Activated CD8-positive, alpha-beta memory T cell treated with anti-CD3 and anti-CD28 coated beads, Interleukin-2, amount 50 U/mL, for 48 hours (primary cell): ENCODE data around the gene PLEKHG4.

Experiments
- DNase-seq: peaks from one replicate; pipeline ENCODE4 v3.0.0-alpha.2; 2020

The PLEKHG4 gene

GRCh38 chr16:67279296-67280089 lies at the start of gene PLEKHG4:
Gene PLEKHG4 (plus strand): TSS chr16:67279532. CDS start chr16:67280045, 513 bp downstream.
- DNase-seq = peak; percentile 92

DNA sequence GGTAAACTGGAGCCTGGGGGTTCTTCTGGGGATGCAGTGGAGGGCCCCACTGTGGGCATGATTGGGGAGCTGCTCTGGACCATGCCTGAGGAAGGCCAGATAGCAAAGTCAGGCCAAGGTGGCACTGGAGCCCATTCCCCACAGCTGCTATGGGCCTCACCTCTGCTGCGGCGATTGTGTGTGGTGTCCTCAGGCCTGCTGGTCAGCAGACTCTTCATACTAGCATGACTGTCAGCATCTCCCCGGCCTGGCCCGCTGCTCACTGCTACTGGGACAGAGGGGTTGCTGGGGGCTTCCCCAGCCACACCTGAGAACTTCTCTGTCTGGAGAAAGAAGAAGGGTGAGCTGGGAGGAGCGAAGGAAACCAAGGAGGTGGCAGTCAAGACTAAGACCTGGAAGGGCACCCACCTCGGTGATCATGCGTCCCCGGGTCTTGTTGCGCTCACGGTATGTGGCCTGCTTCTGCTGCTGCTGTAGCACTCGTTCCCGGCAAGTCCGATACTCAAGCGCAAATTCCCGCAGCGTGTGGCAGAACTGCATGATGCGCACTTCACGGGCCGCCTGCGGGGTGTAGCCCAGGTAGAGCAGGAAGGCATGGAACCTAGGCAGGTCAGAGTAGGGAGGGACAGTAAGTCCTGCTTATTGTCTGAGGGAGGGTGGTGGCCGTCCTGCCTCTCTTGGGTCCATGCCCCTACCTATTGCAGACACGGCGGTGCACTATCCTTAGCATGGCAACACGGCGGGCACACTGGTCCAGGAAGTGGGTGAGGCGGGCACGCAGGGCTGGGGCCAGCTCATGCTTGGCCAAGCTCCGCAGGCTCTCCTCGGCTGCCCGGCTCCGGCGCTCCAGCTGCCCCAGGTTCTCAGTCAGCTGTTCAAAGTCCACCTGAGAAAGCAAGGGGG lies 49.2 kb upstream of the PLEKHG4 start:
- no peak for DNase-seq

- DNase-seq = no peak
Observed at GRCh38 chr16:67230809-67231660, 48.3 kb upstream of the PLEKHG4 start.

- DNase-seq = no peak
Observed at GRCh38 chr16:67233596-67233995, 45.7 kb upstream of the PLEKHG4 start.

GRCh38 chr16:67234180-67234597 lies 45.1 kb upstream of the PLEKHG4 start:
- DNase-seq = no peak

DNA sequence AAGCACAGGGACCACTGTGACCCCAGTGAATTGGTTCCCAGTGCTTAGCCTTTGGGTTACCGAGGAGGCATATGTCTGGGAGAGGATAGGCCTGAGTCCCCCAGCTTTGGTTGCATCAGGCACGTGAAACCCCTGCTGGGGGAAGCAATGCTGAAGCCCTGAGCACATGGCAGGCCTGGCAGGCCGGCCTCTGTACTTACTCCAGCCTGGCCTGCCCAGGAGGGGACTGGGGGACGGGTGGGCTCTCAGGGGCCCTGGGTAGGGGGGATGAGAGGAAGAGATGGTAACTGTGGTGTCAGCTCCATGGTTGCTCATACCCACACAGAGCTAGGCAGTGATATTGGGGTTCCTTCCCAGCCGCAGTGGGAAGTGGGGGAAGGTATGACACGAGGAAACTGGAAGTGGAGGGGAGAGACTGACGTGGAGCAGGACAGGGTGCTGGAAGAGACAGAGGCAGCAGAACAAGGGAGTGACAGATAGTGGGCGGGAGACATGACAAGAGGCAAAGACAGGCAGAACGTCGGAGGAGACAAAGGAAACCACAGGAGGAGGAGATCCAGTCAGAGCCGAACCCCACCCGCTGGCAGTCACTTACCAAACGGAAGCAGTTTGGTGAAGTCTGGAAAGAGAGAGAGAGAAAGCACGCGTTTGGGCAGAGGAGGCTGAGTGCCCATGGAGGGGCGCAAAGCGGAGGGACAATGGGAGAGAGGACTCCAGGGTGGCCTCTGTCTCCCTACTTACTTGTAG lies 43.3 kb upstream of the PLEKHG4 start:
- no peak for DNase-seq

DNA sequence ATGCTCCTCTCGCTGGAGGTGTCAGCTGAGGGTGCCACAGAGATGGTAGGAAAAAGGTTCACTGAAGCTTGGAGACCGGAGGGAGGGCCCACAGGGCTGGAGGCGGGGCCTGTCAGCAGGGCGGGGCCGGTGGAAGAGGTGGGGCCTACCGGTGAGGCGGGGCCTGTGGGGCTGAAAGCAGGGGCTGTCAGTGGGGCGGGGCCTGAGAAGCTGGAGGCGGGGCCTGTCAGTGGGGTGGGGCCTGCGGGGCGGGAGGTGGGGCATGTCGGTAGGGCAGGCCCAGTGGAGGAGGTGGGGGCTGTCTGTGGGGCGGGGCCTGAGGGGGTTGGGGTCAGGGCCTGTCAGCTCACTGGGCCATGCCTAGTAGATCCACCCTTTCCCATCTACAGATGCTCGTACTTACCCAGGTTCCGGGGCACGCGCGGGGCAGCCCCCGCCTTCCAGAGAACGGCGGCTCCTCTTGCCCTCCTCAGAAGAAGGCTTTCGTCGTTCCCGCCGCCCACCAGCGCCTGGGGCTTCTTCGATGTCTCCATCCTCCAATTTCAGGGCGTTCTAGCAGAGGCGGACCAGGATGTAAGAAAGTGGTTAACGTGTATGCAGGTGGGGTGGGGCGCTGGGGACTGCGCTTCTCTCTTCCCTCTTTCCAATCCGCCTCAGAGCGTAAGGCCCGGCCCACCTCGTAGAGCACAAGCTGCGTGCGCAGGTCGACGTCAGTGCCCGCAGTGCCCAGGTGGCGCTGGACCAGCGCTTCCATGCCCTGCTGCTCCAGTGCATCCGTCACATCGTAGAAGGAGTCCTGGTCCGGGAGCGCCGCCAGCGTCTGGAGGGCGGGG lies 42.6 kb upstream of the PLEKHG4 start:
- DNase-seq = peak; percentile 94

- DNase-seq = no peak
Observed at GRCh38 chr16:67237396-67238277, 41.7 kb upstream of the PLEKHG4 start.

- DNase-seq = no peak
Observed at GRCh38 chr16:67238278-67238575, 41.1 kb upstream of the PLEKHG4 start.

DNA sequence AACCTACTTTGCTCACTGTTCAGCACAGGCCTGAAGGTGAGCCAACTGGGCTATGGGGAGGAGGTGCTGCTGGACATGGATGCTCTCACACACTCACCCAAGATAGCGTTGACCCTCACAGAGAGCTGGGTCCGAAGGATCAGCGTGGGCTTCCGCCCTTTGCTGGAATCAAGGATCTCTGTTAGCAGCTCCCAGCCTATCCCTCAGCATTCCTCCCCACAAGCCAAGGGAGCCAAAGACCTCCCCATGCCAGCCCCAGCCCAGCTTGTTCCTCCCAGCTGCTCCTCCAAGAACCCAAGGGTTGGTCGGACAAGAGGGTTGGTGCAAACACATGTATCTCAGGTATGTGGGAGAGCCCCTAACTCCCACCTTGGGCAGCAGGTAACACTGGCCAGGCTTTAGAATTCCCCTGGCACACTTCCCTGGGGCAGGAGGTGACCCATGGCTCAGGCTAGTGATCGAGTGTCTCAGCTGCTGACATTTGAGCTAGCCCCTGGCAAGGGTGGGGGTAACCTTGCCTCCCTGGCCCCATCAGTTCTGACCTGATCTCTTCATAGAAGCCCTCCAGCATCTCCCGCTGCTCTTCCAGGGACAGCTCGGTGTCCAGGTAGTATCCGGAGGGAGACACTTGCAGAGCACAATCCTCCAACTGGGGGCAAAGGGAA lies 40.4 kb upstream of the PLEKHG4 start:
- DNase-seq = no peak

DNA sequence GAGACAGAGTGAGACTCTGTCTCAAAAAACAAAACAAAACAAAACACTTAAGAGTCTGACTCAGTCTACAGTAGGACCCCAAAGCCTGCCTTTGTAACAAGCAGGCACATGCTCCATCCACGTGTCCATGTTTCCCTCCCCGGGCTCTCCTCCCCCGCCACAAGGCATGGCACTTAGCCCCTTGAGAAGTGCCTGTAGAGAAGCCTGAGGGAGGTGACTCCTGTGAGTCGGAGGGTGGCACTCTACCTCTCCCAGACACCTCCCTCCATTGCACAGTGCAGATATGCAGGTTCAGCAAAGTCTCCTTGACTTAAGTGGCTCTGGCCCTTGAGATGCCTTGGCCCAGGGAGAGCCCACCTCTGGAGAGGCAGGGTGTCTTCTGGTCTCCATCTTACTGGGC lies 38.8 kb upstream of the PLEKHG4 start:
- no peak for DNase-seq

GRCh38 chr16:67241008-67241900 lies 38.1 kb upstream of the PLEKHG4 start:
- no peak for DNase-seq

GRCh38 chr16:67242138-67242730 lies 37.1 kb upstream of the PLEKHG4 start:
- DNase-seq = no peak

- DNase-seq = no peak
Observed at GRCh38 chr16:67243481-67243880, 35.9 kb upstream of the PLEKHG4 start.

- peak; percentile 83 for DNase-seq
Observed at GRCh38 chr16:67244387-67245185, 34.7 kb upstream of the PLEKHG4 start.

DNA sequence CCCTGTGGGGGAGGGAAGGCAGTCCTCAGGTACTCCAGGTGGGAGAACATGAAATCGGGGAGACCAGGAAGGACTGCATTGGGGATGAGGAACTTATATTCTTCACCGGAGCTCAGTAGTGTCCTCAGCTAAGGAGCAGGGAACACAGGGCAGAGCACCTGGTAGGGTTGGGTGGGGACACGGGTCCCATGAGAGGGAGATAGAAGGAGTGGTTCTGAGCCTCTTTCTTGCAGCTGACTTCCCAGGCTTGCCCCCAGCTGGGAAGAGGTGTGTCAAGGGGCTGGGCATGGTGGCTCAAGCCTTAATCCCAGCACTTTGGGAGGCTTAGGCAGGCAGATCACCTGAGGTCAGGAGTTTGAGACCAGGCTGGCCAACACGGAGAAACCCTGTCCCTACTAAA lies 34.1 kb upstream of the PLEKHG4 start:
- no peak for DNase-seq

GRCh38 chr16:67245674-67246080 lies 33.7 kb upstream of the PLEKHG4 start:
- no peak for DNase-seq
